GM12874 (cell line): Measurements from ENCODE around the gene KRT72.

Source experiments
- CTCF ChIP-seq: IDR thresholded peaks from 2 replicates; pipeline ENCODE4 v1.5.1; 2011; ENCODE audit warnings: low read depth, mild to moderate bottlenecking, control low read depth, low read length, moderate library complexity; ENCODE audit not compliant: insufficient read depth

Gene KRT72

GRCh38 chr12:52617403-52617785 is 16.1 kb upstream of the KRT72 start:
- TF ChIP-seq CTCF = no peak

- no peak for TF ChIP-seq CTCF
These were observed 15.6 kb upstream of the KRT72 start for GRCh38 chr12:52616680-52617402.

GRCh38 chr12:52615912-52616311 is 14.6 kb upstream of the KRT72 start:
- no peak for TF ChIP-seq CTCF

- no peak for TF ChIP-seq CTCF
These were observed 14.1 kb upstream of the KRT72 start for GRCh38 chr12:52615208-52615868.

- no peak for TF ChIP-seq CTCF
These were observed 13.3 kb upstream of the KRT72 start for GRCh38 chr12:52614381-52615207.

- no peak for TF ChIP-seq CTCF
These were observed 12.2 kb upstream of the KRT72 start for GRCh38 chr12:52613384-52614030.
